GM21360 (cell line): ENCODE measurements around the gene AKIRIN1.
"Not testable (repeated sequence)": the region's sequence is repeated elsewhere in the genome, so short reads cannot be mapped to it uniquely, and the experiment has no call there.

Source experiments
- ATAC-seq: cut with Tn5 transposase; IDR thresholded peaks from one replicate; pipeline ENCODE4 v1.9.1; 2021; ENCODE audit warnings: mild to moderate bottlenecking, moderate library complexity; ENCODE audit not compliant: unreplicated experiment

Gene AKIRIN1

DNA sequence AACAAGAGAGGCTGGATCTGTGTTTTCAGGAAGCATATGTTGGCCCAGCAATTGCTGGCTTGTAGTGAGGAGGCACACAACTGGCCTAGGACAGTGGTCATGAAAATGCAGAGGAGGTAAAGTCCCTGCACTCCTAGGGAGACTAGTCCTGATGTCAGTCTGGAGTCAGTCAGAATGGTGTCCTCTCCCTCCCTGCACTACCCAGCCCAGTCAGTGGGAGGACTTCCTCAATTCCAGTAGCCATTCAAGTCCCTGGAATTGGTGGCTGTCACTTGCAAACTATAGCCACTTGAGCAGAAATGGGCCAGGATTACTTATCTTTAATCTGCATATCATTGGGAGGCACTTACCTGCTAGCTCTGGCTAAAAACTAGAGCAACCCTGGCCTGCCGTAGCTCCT lies 53.7 kb downstream of the AKIRIN1 start:
- no peak for ATAC-seq

DNA sequence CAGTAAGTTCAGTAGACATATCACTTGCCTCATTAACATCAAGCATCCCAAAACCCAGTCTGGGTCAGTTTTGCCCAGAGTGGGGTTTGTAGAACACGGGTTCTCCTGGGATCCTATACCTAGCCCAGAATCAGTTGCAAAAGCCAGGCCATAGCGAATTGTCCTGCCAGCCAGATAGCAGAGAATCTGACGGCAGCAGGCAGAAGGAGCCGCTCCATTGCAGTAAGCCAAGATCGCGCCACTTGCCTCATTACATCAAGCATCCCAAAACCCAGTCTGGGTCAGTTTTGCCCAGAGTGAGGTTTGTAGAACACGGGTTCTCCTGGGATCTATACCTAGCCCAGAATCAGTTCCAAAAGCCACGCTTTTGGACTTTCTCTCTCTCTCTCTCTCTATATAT lies 54.2 kb downstream of the AKIRIN1 start:
- no peak for ATAC-seq

DNA sequence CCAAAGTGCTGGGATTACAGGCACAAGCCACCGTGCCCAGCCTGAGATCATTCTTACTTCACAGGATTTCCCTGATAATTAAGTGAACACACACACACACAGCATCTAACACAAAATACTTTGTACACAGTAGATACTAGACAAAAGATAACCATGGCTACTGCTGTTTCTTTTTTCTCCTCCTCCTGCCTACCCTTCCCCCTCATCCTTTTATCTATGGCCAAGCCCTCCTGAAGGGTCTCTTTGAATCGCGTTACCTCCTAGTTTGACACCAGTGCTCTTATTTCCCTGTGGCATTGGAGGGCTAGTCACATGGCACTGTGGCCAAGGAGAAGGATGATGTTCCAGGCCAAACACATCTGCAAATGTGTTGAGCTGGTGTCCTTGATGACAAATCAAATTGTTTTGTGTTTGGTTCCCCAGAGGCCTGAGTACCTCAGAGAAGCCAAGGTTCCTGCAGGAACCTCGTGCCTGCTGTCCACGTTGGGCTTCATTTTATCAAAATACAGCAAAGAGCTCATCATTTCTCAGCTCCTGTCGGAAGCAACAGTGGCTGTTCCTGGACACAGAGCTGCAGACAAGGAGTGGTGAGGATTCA lies 55.6 kb downstream of the AKIRIN1 start:
- ATAC-seq: no peak

DNA sequence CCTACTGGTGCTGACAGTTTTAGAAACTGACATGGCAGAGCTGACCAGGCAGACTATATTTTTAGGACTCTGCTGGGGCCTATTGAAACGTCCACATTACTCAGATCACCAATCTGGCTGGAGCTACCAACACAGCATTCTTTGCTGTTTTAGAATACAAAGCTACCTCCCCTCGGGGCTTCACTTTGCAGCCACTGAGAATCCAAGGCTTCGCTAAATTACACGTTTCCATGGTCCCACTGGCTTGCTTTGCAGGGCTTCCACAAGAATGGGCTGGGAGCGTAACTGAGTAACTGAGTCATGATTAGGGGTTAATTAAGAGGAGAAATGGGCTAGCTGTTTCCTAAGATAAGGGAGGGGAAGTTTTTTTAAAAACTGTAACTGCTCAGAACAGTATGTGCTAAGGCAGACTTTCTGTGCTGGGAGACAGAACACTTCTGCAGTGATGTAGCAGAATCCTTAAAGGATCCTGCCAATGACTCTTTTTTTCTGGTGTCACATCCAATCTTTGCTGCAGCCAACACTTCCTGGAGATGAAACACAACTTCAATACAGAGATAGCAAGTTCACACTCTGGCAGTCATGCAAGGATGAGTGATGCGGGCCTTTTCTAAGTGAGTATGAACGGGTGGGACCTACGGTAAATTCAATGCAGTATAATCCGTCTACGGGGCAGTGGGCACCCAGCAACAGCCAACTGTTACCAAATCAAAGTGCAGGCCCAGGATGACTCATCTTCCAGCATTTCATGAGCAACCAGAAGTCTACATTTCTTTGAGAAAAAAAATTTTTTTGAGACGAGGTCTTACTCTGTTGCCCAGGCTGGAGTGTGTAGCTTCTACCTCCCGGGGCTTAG lies 56.5 kb downstream of the AKIRIN1 start:
- ATAC-seq: no peak

DNA sequence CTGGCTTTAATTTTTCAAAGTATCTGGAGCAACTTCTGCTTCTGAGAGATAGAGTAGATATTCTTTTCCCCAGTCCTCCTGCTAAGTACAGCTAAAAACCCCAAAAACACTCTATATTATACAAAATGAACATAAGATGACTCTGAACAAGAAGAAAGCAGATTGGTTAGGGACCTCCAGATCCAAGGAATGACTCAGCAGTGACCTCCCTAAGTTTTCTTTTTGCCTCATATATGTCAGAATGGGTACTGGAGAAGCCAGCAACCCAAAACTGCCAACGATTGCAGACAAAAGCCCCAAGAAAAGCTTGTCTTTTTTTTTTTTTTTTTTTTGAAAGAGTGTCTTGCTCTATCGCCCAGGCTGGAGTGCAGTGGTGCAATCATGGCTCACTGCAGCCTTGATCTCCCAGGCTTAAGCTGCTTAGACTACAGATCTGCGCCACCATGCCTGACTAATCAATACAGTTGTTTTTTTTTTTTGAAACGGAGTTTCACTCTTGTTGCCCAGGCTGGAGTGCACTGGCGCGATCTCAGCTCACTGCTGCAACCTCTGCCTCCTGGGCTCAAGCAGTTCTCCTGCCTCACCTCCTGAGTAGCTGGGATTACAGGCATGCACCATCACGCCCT lies 57.8 kb downstream of the AKIRIN1 start:
- no peak for ATAC-seq

DNA sequence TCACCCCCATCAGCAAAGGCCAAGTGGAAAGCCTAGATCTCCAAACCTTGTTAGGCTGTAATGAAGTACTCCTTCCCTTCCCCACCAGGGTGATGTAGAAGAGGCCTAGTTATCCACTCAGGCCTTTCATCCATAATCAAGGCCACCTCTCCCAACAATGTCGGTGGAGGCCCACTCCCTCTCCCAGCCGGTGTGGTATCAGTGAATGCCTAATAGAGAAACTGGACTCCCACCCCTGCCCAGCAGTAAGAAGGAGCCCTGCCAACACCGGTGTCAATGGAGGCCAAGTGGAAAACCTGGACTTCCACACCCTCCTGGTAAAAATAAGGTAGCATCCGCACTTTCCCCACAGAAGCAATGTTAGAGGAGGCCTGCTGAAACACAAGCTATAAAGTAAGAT lies 58.9 kb downstream of the AKIRIN1 start:
- no peak for ATAC-seq

DNA sequence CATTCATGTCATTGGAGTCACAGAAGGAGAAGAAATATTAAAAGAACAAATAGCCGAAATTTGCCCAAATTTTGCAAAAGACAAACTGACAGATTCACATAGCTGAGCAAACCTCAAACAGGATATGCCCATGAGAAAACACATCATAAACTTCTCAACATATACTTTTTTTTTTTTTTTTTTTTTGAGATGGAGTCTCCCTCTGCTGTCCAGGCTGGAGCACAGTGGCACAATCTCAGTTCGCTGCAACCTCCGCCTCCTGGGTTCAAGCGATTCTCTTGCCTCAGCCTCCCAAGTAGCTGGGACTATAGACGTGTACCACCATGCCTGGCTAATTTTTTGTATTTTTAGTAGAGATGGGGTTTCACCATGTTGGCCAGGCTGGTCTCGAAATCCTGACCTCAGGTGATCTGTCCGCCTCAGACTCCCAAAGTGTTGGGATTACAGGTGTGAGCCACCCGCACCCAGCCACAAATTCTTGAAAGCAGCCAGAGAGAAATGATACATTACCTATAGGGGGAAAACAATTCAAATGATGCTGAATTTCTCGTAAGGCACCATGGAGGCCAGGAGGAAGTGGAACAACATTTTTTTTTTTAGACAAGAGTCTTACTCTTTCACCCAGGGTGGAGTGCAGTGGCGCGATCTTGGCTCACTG lies 60.2 kb downstream of the AKIRIN1 start:
- ATAC-seq: not testable (repeated sequence)

DNA sequence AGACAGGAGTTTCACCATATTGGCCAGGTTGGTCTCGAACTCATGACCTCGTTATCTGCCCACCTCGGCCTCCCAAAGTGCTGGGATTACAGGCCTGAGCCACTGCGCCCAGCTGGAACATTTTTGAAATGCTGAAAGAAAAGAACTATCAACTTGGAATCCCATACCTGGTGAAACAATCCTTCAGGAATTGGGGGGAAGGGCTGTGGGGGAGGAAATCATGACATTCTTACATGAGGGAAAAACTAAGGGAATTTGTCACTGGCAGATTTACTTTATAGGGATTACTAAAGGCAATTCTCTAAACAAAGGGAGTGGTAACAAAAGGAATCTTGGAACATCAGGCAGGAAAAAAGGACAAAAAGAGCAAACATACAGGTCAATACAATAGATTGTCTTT lies 60.9 kb downstream of the AKIRIN1 start:
- no peak for ATAC-seq

DNA sequence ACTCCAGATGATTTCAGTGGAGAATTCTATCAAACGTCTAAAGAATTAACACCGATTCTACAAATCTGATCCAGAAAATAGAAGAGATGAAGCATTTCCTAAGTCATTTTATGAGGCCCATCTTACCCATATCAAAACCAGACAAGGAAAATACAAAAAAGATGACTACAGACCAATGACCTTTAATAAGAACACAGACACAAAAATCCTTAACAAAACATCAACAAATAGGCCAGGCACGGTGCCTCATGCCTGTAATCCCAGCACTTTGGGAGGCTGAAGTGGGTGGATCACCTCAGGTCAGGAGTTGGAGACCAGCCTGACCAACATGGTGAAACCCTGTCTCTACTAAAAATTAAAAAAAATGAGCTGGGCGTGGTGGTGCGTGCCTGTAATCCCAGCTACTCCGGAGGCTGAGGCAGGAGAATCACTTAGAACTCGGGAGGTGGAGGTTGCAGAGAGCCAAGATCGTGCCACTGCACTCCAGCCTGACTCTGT lies 64.2 kb downstream of the AKIRIN1 start:
- not testable (repeated sequence) for ATAC-seq
